B cell (primary cell): ENCODE data around the gene MUC12. TPM values are rescaled to one million over a fixed set of nuclear protein-coding genes. Genes with fewer than 3 reads are reported as not detected.
"Not testable (repeated sequence)": the region's sequence is repeated elsewhere in the genome, so short reads cannot be mapped to it uniquely, and the experiment has no call there.

Experiments
- ATAC-seq: fragments of 200-7000 bp; cut with Tn5 transposase; one replicate; pipeline ENCODE4 v1.10.0; 2021; ENCODE audit warnings: low read depth, mild to moderate bottlenecking, moderate number of reproducible peaks, moderate library complexity
- CTCF ChIA-PET: fragments of 350-600 bp; sonication (Branson Sonifier 250); formaldehyde crosslinking; loops from one replicate; lab custom pipeline; 2021; ENCODE audit warnings: antibody characterized with exemption, inconsistent platforms; lab: Charles Lee
- POLR2A ChIA-PET: fragments of 350-600 bp; sonication (Branson Sonifier 250); formaldehyde crosslinking; loops from one replicate; lab custom pipeline; 2021; ENCODE audit warnings: antibody characterized with exemption; lab: Charles Lee
- DNase-seq: peaks from one replicate; pipeline ENCODE4 v3.0.0; 2013
- H2AFZ ChIP-seq: 2 replicates; pipeline ENCODE4 v1.6.1; 2012; ENCODE audit warnings: mild to moderate bottlenecking, low read depth, low read length; ENCODE audit not compliant: insufficient read depth, poor library complexity, severe bottlenecking
- H3K27ac ChIP-seq, 2 donors: 1 replicate in 1 of 2; 2 replicates in 1 of 2; pipeline ENCODE4 v1.5.1; 2012 to 2013; ENCODE audit warnings: low read length in 2 of 2, mild to moderate bottlenecking in 2 of 2, moderate library complexity in 1 of 2
- H3K27me3 ChIP-seq, 4 experiments: fragments of 200-600 bp in 1 of 4; sonication (generic) in 1 of 4; replicated peaks in 1 of 4; 1 replicate in 2 of 4; 2 replicates in 2 of 4; pipeline versions ENCODE4 v1.6.1 to v1.7.0; 2013 to 2016; ENCODE audit warnings: low read length in 3 of 4, mild to moderate bottlenecking in 2 of 4, mixed read lengths in 1 of 4, moderate library complexity in 1 of 4; ENCODE audit not compliant: insufficient read depth in 4 of 4, control insufficient read depth in 3 of 4; ENCODE audit errors: control extremely low read depth in 1 of 4
- H3K36me3 ChIP-seq, 2 experiments: replicated peaks in 1 of 2; 1 replicate in 1 of 2; 2 replicates in 1 of 2; pipeline versions ENCODE4 v1.6.1 to v1.7.1; 2013; ENCODE audit warnings: low read length in 1 of 2; ENCODE audit not compliant: insufficient read depth in 2 of 2, control insufficient read depth in 1 of 2; ENCODE audit errors: control extremely low read depth in 1 of 2, extremely low read depth in 1 of 2
- H3K4me1 ChIP-seq, 2 donors: fragments of 200-600 bp in 1 of 2; sonication (generic) in 1 of 2; 1 replicate in 1 of 2; 2 replicates in 1 of 2; pipeline versions ENCODE4 v1.5.1 to v1.6.1; 2013 to 2017; ENCODE audit warnings: low read length in 2 of 2; ENCODE audit not compliant: control insufficient read depth in 2 of 2, insufficient read depth in 2 of 2
- H3K4me2 ChIP-seq: replicated peaks from 2 replicates; pipeline ENCODE3; 2012; ENCODE audit warnings: mild to moderate bottlenecking, low read depth, low read length; ENCODE audit not compliant: poor library complexity, severe bottlenecking
- H3K4me3 ChIP-seq, 5 experiments: fragments of 200-600 bp in 1 of 5; sonication (generic) in 1 of 5; 1 replicate in 3 of 5; 2 replicates in 2 of 5; pipeline versions ENCODE4 v1.5.1 to v1.7.0; 2011 to 2016; ENCODE audit warnings: low read length in 4 of 5, mild to moderate bottlenecking in 4 of 5, low read depth in 2 of 5, control low read depth in 1 of 5, moderate library complexity in 1 of 5; ENCODE audit not compliant: insufficient read depth in 1 of 5; ENCODE audit errors: control extremely low read depth in 1 of 5, extremely low read depth in 1 of 5
- H3K79me2 ChIP-seq: fragments of 200-600 bp; sonication (generic); one replicate; pipeline ENCODE4 v1.6.0; 2016; ENCODE audit warnings: low read length; ENCODE audit not compliant: control insufficient read depth, insufficient read depth
- H3K9ac ChIP-seq: fragments of 200-600 bp; sonication (generic); 2 replicates; pipeline ENCODE4 v1.6.1; 2017; ENCODE audit warnings: mild to moderate bottlenecking, low read length, moderate library complexity
- H3K9me3 ChIP-seq, 3 donors: one replicate each; pipeline versions ENCODE4 v1.6.1 to v1.7.1; 2013; ENCODE audit warnings: low read length in 2 of 3; ENCODE audit not compliant: control insufficient read depth in 2 of 3, insufficient read depth in 1 of 3; ENCODE audit errors: control extremely low read depth in 1 of 3
- H4K20me1 ChIP-seq: 2 replicates; pipeline ENCODE4 v1.6.0; 2012; ENCODE audit warnings: mild to moderate bottlenecking, low read length; ENCODE audit not compliant: insufficient read depth, control insufficient read depth, poor library complexity, severe bottlenecking
- H3K27ac Mint-ChIP-seq: one replicate; pipeline ENCODE4 v1.8.0; 2021; ENCODE audit warnings: mixed read lengths
- H3K27me3 Mint-ChIP-seq: one replicate; pipeline ENCODE4 v1.8.0; 2021; ENCODE audit warnings: mixed read lengths
- H3K4me1 Mint-ChIP-seq: one replicate; pipeline ENCODE4 v1.8.0; 2021; ENCODE audit warnings: mixed read lengths
- H3K4me3 Mint-ChIP-seq: one replicate; pipeline ENCODE4 v1.8.0; 2021; ENCODE audit warnings: mixed read lengths
- H3K9me3 Mint-ChIP-seq: one replicate; pipeline ENCODE4 v1.8.0; 2022; ENCODE audit warnings: mixed read lengths; ENCODE audit not compliant: insufficient read depth
- EZH2 ChIP-seq: IDR thresholded peaks from 2 replicates; pipeline ENCODE4 v1.6.1; 2012; ENCODE audit warnings: borderline replicate concordance, low read depth, mild to moderate bottlenecking, moderate library complexity, low read length; ENCODE audit not compliant: insufficient read depth, poor library complexity, severe bottlenecking
- WGBS: methylation state at CpG from one replicate; pipeline ENCODE4 v1.1.5; 2013; ENCODE audit warnings: missing lambda C conversion rate; ENCODE audit not compliant: insufficient coverage; 5-methylcytosine and 5-hydroxymethylcytosine counted together
- intact Hi-C: fragments of 100-400 bp; cut with micrococcal nuclease; formaldehyde crosslinking; loops from one replicate; pipeline ENCODE4 v1.10.0; 2022
- polyA minus RNA-seq: library from RNA; depleted of rRNA, polyadenylated mRNA; stranded (reverse); fragments of >200 nt; gene quantifications from 2 replicates; pipeline ENCODE4 v1.2.3, GENCODE V29; 2012
- polyA plus RNA-seq: library from polyadenylated mRNA; depleted of rRNA; stranded (reverse); fragments of >200 nt; gene quantifications from 2 replicates; pipeline ENCODE4 v1.2.3, GENCODE V29; 2012
- total RNA-seq, 2 donors: library from RNA; stranded (reverse); fragments of 120-200 nt in 1 of 2; gene quantifications; 1 replicate in 1 of 2; 2 replicates in 1 of 2; pipeline versions ENCODE4 v1.2.3 to v1.2.4, GENCODE V29; 2013 to 2022
- TF ChIP-seq, protein P1 (sequence below): fragments of 200-600 bp; IDR thresholded peaks from one replicate; pipeline ENCODE4 v1.8.0; 2022; ENCODE audit warnings: antibody characterized with exemption, mild to moderate bottlenecking

The MUC12 gene, protein sequence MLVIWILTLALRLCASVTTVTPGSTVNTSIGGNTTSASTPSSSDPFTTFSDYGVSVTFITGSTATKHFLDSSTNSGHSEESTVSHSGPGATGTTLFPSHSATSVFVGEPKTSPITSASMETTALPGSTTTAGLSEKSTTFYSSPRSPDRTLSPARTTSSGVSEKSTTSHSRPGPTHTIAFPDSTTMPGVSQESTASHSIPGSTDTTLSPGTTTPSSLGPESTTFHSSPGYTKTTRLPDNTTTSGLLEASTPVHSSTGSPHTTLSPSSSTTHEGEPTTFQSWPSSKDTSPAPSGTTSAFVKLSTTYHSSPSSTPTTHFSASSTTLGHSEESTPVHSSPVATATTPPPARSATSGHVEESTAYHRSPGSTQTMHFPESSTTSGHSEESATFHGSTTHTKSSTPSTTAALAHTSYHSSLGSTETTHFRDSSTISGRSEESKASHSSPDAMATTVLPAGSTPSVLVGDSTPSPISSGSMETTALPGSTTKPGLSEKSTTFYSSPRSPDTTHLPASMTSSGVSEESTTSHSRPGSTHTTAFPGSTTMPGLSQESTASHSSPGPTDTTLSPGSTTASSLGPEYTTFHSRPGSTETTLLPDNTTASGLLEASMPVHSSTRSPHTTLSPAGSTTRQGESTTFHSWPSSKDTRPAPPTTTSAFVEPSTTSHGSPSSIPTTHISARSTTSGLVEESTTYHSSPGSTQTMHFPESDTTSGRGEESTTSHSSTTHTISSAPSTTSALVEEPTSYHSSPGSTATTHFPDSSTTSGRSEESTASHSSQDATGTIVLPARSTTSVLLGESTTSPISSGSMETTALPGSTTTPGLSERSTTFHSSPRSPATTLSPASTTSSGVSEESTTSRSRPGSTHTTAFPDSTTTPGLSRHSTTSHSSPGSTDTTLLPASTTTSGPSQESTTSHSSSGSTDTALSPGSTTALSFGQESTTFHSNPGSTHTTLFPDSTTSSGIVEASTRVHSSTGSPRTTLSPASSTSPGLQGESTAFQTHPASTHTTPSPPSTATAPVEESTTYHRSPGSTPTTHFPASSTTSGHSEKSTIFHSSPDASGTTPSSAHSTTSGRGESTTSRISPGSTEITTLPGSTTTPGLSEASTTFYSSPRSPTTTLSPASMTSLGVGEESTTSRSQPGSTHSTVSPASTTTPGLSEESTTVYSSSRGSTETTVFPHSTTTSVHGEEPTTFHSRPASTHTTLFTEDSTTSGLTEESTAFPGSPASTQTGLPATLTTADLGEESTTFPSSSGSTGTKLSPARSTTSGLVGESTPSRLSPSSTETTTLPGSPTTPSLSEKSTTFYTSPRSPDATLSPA (N-terminal part only)
- total RNA-seq (not detected in 2 replicates), polyA plus RNA-seq (0.81 TPM in 1 of 2 replicates, not detected in the other), polyA minus RNA-seq (0.29 TPM in 1 of 2 replicates, not detected in the other)
- total RNA-seq (2013) = not detected

DNA sequence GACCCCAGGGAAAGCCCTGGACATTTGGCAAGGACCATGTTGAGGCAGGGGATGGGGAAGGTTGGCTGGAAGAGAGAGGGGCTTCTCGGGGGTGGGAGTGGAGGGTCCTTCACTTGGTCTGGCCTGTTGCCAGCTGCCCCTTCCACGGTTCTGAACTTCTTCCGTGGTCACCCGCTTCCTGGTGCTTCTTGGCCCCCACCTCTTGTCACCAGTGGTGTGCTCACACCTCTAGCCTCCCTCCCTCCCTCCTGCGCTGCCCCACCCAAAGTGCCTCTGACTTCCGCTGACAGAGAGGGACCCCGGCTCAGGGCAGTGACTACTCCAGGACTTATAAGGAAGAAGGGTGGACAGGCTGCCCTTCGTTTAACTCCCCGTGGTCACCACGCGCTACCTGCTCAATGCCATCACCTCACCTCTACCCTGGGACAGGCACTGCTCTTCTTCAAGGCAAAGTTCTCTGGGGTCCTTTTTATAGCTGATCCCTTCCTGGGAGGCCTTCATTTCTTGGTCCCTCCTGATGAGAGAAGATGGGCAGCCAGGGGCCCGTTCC, at the start of gene MUC12:
Gene MUC12, plus strand, starts transcription at position 500 of the 550 bp plus-strand sequence. CDS start 58 bp downstream, outside the sequence.
- Mint-ChIP-seq H3K9me3 (peaks cover 2% of the 10 kb centered on the region), H3K27ac (no peak within 1 kb of the TSS), H3K4me3 (no peak within 1 kb of the TSS), H3K4me1 (peaks cover 21% of the 10 kb centered on the region), H3K27me3 (peaks cover 52% of the 10 kb centered on the region)
- CTCF ChIA-PET = no interaction called here
- H3K27ac ChIP-seq = no peak within 1 kb of the TSS
- intact Hi-C loops = no loop called here
- 67% methylated on average over 12 of the region's 12 CpGs for WGBS
- no peak within 1 kb of the TSS for H3K9ac ChIP-seq
- ATAC-seq (no peak), DNase-seq (no peak)
- no peaks in the 10 kb centered on the region for H4K20me1 ChIP-seq
- H3K4me2 ChIP-seq = no peak within 1 kb of the TSS
- H3K79me2 ChIP-seq = no peaks in the 10 kb centered on the region
- H3K36me3 ChIP-seq = no peaks in the 10 kb centered on the region
- POLR2A ChIA-PET = no interaction called here
- TF ChIP-seq, protein P1, sequence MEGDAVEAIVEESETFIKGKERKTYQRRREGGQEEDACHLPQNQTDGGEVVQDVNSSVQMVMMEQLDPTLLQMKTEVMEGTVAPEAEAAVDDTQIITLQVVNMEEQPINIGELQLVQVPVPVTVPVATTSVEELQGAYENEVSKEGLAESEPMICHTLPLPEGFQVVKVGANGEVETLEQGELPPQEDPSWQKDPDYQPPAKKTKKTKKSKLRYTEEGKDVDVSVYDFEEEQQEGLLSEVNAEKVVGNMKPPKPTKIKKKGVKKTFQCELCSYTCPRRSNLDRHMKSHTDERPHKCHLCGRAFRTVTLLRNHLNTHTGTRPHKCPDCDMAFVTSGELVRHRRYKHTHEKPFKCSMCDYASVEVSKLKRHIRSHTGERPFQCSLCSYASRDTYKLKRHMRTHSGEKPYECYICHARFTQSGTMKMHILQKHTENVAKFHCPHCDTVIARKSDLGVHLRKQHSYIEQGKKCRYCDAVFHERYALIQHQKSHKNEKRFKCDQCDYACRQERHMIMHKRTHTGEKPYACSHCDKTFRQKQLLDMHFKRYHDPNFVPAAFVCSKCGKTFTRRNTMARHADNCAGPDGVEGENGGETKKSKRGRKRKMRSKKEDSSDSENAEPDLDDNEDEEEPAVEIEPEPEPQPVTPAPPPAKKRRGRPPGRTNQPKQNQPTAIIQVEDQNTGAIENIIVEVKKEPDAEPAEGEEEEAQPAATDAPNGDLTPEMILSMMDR = no peak
- TF ChIP-seq EZH2 = no peak
- H2AFZ ChIP-seq = no peak within 1 kb of the TSS
- peaks cover 0 to 39% (median 3%) of the 10 kb centered on the region in 3 donors for H3K9me3 ChIP-seq
- H3K4me1 ChIP-seq = peaks cover 21 to 28% of the 10 kb centered on the region in 2 donors
- H3K27me3 ChIP-seq = peaks cover 0 to 47% (median 32%) of the 10 kb centered on the region in 4 experiments
- H3K4me3 ChIP-seq = no peak within 1 kb of the TSS

DNA sequence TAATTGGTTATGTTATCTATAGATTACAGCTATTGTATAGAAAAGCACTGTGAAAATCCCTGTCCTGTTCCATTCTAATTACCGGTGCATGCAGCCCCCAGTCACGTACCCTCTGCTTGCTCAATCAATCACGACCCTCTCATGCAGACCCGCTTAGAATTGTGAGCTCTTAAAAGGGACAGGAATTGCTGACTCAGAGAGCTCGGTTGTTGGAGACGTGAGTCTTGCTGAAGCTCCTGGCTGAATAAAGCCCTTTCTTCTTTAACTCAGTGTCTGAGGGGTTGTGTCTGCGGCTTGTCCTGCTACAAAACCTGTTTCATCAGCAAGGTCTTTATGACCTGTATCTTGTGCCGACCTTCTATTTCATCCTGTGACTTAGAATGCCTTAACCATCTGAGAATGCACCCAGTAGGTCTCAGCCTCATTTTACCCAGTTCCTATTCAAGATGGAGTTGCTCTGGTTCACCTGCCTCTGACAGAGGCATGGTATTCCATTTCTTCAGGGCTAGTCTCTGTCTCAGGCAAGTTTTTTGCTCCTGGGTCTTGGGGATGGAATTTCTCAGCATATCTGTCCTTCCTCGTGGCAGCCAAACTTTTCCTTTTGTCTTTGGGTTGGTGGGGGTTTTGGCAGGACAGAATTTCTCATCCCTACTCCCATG, 49.5 kb upstream of the MUC12 start:
- H2AFZ ChIP-seq, H3K4me3 ChIP-seq, H3K9ac ChIP-seq, H3K27ac ChIP-seq, DNase-seq, H3K27me3 ChIP-seq, H3K79me2 ChIP-seq, H3K4me3 Mint-ChIP-seq, POLR2A ChIA-PET, H3K4me1 ChIP-seq, H3K9me3 ChIP-seq, ATAC-seq, H3K27ac Mint-ChIP-seq, H3K36me3 ChIP-seq, intact Hi-C loops, H3K4me1 Mint-ChIP-seq, H3K9me3 Mint-ChIP-seq, H4K20me1 ChIP-seq, H3K4me2 ChIP-seq: not testable (repeated sequence)
- WGBS = 87% methylated on average over 7 of the region's 9 CpGs
- peaks cover 47% of the 10 kb centered on the region for H3K27me3 Mint-ChIP-seq
- CTCF ChIA-PET = interaction anchor here (0.6 to 1.1 kb wide), 2 partner anchors 13 to 223 kb away, joined by 3 read pairs; no protein-coding TSS in a partner anchor
